HG03135 (cell line): ENCODE measurements around the gene HSF5.

ENCODE experiments used
- ATAC-seq: cut with Tn5 transposase; IDR thresholded peaks from one replicate; pipeline ENCODE4 v1.9.1; 2021; ENCODE audit warnings: mild to moderate bottlenecking, moderate library complexity; ENCODE audit not compliant: unreplicated experiment

HSF5 gene

DNA sequence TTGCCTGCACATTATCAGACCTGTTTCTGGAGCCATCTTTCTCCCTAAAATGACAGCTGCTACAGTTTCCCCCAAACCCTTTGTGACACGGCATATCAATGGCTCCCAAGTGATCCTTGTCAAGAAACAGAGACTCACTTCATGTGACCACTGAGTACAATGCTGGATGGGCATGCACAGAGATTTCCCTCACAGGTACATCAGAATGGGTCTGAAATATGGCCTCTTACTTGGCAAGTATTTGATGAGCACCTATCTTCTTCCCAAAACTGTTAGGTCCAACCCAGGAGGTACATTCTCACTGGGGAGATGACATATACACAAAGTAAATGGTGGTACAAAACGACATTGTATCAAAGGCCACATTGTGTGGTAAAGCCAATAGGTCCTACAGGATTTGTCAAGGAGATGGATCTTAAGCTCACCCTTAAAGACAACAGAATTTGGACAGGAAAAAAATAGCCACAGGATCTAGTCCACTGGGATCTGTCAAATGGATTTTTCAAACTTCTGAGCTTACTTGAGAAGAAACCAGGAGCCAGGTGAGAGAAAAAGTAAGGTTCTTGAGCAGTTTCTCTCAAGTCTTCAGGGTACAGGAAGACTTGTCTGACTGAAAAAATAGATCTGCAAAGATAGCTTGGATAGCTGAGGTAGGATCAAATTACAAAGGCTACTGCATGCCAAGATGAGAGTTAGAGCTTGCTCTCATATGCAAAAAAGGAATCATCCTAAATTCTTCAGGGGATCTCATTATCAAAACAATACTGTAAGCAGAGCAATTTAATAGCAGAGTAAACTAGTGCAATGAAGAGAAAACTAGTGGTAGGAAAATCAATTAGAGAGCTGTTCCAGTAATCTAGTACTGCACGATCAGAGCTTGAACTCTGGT lies 99.7 kb downstream of the HSF5 start:
- ATAC-seq = no peak

DNA sequence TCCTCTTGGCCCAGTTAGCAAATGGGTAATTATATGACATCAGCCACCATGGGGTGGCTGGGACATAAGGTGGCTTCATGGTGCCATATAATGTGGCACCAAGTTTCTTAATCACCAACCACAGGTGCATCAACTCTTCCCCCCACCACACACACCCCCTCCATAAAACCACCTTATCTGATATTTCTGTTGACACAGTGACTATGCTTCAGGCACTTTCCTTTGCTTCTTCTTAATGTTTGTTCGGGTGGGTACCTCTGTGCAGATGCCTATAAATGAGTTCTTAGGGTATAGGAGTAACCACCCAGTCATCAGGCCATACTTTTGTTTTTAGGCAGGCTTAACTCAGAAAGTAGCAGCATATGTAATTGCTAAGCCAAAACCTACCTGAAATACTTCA lies 100.4 kb downstream of the HSF5 start:
- no peak for ATAC-seq

- ATAC-seq = no peak
These were observed 101.5 kb downstream of the HSF5 start for GRCh38 chr17:58386708-58387107.

DNA sequence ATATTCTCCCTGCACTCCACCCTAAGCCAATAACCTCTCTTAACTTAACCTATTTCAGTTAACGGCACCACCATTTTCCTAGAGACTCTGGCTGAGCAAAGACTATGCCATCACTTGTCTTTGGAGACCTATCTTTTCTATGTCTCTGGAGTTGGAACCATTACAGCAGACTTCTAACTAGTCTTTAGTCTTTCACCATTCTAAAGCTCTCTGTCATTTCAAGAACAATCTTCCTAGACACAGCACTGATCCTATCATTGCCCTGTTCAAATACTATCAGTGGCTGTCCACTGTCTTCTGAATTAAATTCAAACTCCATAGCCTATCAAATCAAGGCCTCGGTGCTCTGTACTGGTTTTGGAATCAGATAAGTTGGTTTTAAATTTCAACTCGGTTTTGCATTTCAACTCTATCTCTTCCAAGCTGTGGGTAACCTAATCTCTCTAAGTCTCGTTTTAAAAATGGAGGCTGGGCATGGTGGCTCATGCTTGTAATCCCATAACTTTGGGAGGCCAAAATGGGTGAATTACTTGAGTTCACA lies 102.8 kb downstream of the HSF5 start:
- no peak for ATAC-seq

GRCh38 chr17:58384897-58385296 lies 103.3 kb downstream of the HSF5 start:
- ATAC-seq = no peak

GRCh38 chr17:58383892-58384462 lies 104.2 kb downstream of the HSF5 start:
- ATAC-seq = no peak

- ATAC-seq = no peak
These were observed 105.4 kb downstream of the HSF5 start for GRCh38 chr17:58382872-58383242.

- ATAC-seq = peak; percentile 75
These were observed 105.9 kb downstream of the HSF5 start for GRCh38 chr17:58382108-58382871.

GRCh38 chr17:58381124-58382035 lies 106.8 kb downstream of the HSF5 start:
- no peak for ATAC-seq

DNA sequence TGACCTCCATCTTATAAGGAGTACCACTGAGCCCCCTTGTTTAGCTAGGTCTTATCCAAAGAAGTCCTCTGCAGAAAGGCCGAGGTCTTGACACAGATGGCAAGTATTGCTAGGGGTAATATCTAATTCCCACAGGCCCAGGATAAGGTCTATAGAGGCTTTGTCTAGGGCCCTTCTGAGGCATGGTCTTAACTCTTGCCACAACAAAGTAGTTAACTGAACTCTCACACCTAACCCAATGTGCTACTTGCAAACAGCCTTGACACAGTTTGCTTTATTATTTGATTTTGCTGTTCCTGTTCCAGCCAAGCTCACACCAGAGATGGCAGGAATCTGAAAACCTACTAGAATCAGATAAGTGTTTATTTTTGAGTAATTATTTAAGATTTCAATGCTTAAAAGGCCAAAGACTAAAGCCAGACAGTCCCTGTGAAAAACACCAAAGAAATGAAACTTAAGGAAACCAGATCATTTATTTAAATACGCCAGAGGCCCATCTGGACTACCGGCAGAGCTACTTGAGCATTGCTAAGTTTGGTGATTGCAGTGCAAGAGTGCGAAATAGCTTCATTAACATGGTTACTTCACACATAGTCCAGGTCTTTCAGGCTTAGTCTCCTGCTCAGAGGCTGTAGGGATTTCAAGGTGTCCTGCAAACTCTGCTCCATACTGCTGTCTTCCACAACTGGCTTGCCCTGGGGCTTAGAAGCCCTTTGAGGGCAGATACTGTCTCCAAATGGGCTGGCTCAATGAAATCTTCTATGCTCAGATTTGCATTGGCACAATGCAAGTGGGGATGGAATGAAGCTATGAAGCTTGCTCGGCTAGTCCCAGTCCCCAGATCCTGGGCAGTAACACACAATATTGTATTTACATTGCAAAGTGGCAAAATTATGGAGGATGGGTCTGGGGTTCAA lies 107.7 kb downstream of the HSF5 start:
- no peak for ATAC-seq

GRCh38 chr17:58379511-58379824 lies 108.7 kb downstream of the HSF5 start:
- ATAC-seq = no peak

GRCh38 chr17:58378733-58379510 lies 109.3 kb downstream of the HSF5 start:
- no peak for ATAC-seq

DNA sequence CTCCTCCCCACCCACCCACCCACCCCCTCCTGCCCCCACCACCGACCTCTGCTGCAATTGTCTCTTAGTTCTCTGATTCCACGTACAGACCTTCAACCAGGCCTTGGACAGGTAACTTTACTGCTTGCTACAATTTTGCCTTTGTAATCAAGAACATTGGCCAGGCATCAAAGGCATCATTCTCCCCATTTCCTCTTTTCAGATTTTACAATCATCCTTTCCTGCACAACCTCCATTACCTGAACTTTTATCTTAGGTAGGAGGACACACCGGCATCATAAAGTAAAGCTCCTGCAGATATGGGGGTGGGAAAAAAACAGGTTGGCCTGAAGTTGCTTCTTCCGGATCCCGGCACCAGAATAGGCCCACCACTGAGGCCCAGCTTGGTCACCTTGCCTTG lies 110.5 kb downstream of the HSF5 start:
- no peak for ATAC-seq

DNA sequence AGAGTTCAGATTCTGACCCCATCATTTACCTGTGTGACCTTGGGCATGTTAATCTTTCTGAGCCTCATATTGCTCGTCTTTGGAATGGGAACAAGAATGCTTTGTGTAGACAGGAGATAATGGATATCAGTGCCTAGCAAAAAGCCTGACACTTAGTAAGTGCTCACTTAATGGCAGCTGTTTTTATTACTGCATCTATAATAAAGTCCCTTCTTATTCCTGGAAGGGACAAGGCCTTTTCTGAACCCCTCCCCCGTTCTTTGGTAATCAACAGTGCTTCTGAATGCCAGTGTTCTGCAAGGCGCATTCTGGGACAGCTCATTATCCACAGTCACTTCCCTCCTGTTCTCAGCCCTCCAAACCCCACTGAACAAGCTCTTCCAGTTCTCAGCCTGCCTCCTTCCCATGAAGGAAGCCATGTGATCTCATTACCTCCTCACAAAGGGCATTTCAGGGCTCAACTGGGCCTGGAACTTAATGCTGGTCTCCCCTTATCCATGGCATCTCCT lies 111.1 kb downstream of the HSF5 start:
- no peak for ATAC-seq

DNA sequence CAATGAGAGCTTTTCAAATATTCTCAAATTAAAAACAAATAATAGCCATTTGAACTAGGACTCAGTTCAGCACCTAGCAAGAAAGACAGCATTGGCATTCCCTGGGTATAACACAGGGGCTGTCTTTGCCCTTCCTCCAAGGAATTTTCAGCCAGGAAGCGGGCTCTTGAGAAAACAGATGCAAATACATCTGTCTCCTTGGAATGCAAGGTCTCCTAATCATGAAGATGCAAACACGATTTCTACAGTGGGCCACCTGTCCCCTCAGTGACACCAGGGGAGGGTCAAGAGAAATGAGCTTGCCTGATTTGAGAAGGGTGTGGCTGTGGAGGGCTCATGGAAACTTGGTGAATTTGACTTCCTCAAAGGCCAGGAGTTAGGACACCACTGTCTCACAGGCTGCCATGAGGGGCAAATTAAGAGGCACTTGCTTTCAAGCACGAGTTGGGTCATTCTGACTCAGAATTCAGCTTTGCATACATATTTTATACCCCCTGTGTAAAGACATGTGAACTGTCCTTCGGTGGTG lies 111.7 kb downstream of the HSF5 start:
- ATAC-seq = no peak

DNA sequence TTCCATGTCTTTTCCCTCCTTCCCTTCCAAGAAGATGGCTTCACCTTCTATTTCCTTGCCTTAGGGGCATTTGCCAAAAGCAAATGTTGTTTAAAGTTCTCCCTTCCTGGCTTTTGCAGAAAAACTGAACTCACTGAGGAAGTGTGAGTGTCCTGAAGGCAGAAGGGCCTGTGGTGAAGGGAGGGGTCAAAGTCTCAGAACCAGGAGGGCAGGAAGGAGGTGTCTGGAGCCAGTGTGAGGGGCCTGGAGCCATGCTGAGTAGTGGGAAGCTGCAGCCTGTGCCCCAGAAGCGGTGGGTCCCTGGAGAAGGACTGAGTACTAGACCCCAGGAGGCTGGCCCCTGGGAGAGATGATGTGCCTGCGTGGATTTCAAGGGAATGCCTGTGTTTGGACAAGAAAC lies 112.4 kb downstream of the HSF5 start:
- no peak for ATAC-seq

GRCh38 chr17:58375256-58375655 lies 113.0 kb downstream of the HSF5 start:
- no peak for ATAC-seq

- ATAC-seq = no peak
These were observed 114.3 kb downstream of the HSF5 start for GRCh38 chr17:58373923-58374322.
